ENCODE data around the gene OBSCN.

GRCh38 chr1:228215663-228216116 lies 7.8 kb downstream of the OBSCN start:
- no peak for TF ChIP-seq CTCF (conservative IDR thresholded peaks at IDR 0.05; ENCODE audit: low read length)
- TF ChIP-seq EZH2phosphoT487 (IDR thresholded peaks at IDR 0.05; ENCODE audit: borderline replicate concordance), result no peak
